ENCODE data around the gene PSMA8.

- TF ChIP-seq CTCF (IDR thresholded peaks at IDR 0.05) = no peak
- no peak for TF ChIP-seq EZH2 (IDR thresholded peaks at IDR 0.05)
- no peak for TF ChIP-seq EZH2phosphoT487 (IDR thresholded peaks at IDR 0.05)
Observed at GRCh38 chr18:26135548-26135947, 1.9 kb downstream of the PSMA8 start.
